GM20431 (cell line): Measurements from ENCODE around the gene CDCA8.

Experiments used
- in situ Hi-C: fragments of 300-500 bp; cut with MseI, MboI; formaldehyde crosslinking; loops from one replicate; pipeline ENCODE4 v1.15.0; 2020; ENCODE audit warnings: low sequenced_read_pairs; ENCODE audit not compliant: unreplicated experiment

CDCA8 gene

GRCh38 chr1:37692078-37692833, at the start of gene CDCA8:
TSS of gene CDCA8 (plus strand) at chr1:37692516. CDS start at chr1:37692691, 175 bp downstream.
- in situ Hi-C loops: loop anchor here (25.0 kb wide), 1 partner anchor 230 kb away; the partner anchor contains the start of gene ZC3H12A

GRCh38 chr1:37647281-37647680, 45.0 kb upstream of the CDCA8 start:
- in situ Hi-C loops: no loop called here

GRCh38 chr1:37650173-37650572, 42.1 kb upstream of the CDCA8 start:
- in situ Hi-C loops: no loop called here

GRCh38 chr1:37650721-37651120, 41.6 kb upstream of the CDCA8 start:
- in situ Hi-C loops: no loop called here

- in situ Hi-C loops: no loop called here
Measured at GRCh38 chr1:37651803-37652202, 40.5 kb upstream of the CDCA8 start.

GRCh38 chr1:37652976-37653375, 39.3 kb upstream of the CDCA8 start:
- in situ Hi-C loops: no loop called here

GRCh38 chr1:37653906-37654305, 38.4 kb upstream of the CDCA8 start:
- in situ Hi-C loops: no loop called here

GRCh38 chr1:37655274-37655673, 37.0 kb upstream of the CDCA8 start:
- in situ Hi-C loops: no loop called here

GRCh38 chr1:37656026-37656425, 36.3 kb upstream of the CDCA8 start:
- in situ Hi-C loops: no loop called here

- in situ Hi-C loops: no loop called here
Measured at GRCh38 chr1:37656881-37657280, 35.4 kb upstream of the CDCA8 start.

- in situ Hi-C loops: no loop called here
Measured at GRCh38 chr1:37657620-37658412, 34.5 kb upstream of the CDCA8 start.

- in situ Hi-C loops: no loop called here
Measured at GRCh38 chr1:37658486-37658885, 33.8 kb upstream of the CDCA8 start.

GRCh38 chr1:37660664-37661063, 31.7 kb upstream of the CDCA8 start:
- in situ Hi-C loops: no loop called here

- in situ Hi-C loops: no loop called here
Measured at GRCh38 chr1:37661401-37661800, 30.9 kb upstream of the CDCA8 start.

- in situ Hi-C loops: no loop called here
Measured at GRCh38 chr1:37662031-37662755, 30.1 kb upstream of the CDCA8 start.

- in situ Hi-C loops: no loop called here
Measured at GRCh38 chr1:37663426-37664000, 28.8 kb upstream of the CDCA8 start.

- in situ Hi-C loops: no loop called here
Measured at GRCh38 chr1:37666241-37666867, 26.0 kb upstream of the CDCA8 start.

- in situ Hi-C loops: no loop called here
Measured at GRCh38 chr1:37667023-37667671, 25.2 kb upstream of the CDCA8 start.

GRCh38 chr1:37670133-37670532, 22.2 kb upstream of the CDCA8 start:
- in situ Hi-C loops: no loop called here
